BLaER1 (cell line): ENCODE measurements around the gene LAMTOR1.
"Not testable (repeated sequence)": the region's sequence is repeated elsewhere in the genome, so short reads cannot be mapped to it uniquely, and the experiment has no call there.

Source experiments
- H3K27ac ChIP-seq: shearing (Covaris generic); formaldehyde crosslinking; 2 replicates; pipeline ENCODE4 v1.8.1; 2022
- H3K27me3 ChIP-seq: shearing (Covaris generic); formaldehyde crosslinking; 2 replicates; pipeline ENCODE4 v1.8.1; 2022
- H3K36me3 ChIP-seq: shearing (Covaris generic); formaldehyde crosslinking; 2 replicates; pipeline ENCODE4 v1.8.1; 2022
- H3K4me1 ChIP-seq: shearing (Covaris generic); formaldehyde crosslinking; 2 replicates; pipeline ENCODE4 v1.8.1; 2022
- H3K4me2 ChIP-seq: shearing (Covaris generic); formaldehyde crosslinking; 2 replicates; pipeline ENCODE4 v1.8.1; 2022
- H3K4me3 ChIP-seq: shearing (Covaris generic); formaldehyde crosslinking; 2 replicates; pipeline ENCODE4 v1.8.1; 2022
- H3K9ac ChIP-seq: shearing (Covaris generic); formaldehyde crosslinking; 2 replicates; pipeline ENCODE4 v1.8.1; 2022
- H3K9me3 ChIP-seq: shearing (Covaris generic); formaldehyde crosslinking; 2 replicates; pipeline ENCODE4 v1.8.1; 2022
- H4K20me1 ChIP-seq: shearing (Covaris generic); formaldehyde crosslinking; 2 replicates; pipeline ENCODE4 v1.8.1; 2022
- Cebpa-rat ChIP-seq: shearing (Covaris generic); IDR thresholded peaks from 2 replicates; pipeline ENCODE4 v1.8.1; 2022

The LAMTOR1 gene

DNA sequence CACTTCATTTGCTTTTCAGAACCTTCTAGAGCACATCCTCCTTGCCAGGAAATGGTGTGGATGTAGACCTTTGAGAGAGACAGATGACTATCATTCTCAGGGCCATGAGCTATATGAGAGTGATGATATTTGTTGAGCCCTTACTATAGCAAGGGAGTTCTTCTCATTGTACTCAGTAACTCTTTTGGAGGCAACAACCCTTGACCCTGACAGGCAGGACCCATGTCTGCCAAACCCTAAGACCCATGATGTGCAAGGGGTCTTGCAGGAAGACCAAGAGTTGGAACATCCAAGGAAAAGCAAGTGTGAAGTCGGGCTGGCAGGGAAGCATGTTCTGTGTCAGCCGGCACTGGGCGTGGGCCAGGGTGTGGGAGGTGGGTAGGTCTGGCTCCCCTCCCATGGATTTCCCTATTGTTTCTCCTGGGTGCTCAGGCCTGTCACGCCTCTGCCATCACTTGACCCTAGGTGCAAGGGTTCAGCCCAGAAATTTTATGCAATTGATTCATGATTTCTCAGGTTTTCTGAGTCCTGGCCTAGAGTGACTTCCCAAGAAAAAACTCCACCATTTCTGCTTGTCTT lies 33.7 kb upstream of the LAMTOR1 start:
- no peaks in the 10 kb centered on the region for H3K27me3 ChIP-seq
- H3K4me3 ChIP-seq, result no peak overlapping the region
- no peaks in the 10 kb centered on the region for H3K4me1 ChIP-seq
- no peak overlapping the region for H3K27ac ChIP-seq
- no peaks in the 10 kb centered on the region for H3K36me3 ChIP-seq
- no peak for TF ChIP-seq Cebpa-rat
- H3K9ac ChIP-seq, result no peak overlapping the region
- no peaks in the 10 kb centered on the region for H3K9me3 ChIP-seq
- H4K20me1 ChIP-seq, result no peaks in the 10 kb centered on the region
- no peak overlapping the region for H3K4me2 ChIP-seq

DNA sequence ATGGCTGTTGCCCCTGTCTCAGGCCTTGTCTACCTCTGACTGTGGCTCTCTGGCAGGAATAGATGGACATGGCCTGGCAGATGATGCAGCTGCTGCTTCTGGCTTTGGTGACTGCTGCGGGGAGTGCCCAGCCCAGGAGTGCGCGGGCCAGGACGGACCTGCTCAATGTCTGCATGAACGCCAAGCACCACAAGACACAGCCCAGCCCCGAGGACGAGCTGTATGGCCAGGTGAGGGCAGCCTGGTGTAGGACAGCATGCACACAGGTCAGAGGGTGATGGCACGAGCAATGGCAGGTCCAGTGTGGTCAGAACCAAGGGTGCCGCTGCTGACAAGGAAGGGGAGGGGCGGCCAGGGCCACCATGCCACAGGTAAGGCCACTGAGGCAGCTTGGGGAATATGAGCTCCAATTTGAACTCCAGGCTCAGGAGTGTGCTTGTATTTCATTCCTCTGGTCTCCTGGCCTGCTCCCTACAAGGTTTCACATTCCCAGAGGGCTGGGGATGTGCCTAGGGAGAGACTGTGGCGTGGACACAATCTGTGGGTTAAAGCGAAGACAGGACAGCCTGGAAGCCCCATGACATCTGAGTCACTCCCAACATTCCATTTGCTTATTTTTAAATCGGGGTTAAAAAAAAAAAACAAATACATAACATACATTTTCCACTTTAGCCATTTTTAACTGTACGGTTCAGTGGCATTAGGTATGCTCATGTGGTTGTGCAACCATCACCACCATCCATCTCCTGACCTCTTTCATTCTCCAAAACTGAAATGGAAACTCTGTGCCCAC lies 33.0 kb upstream of the LAMTOR1 start:
- H3K27ac ChIP-seq, result no peak overlapping the region
- H3K4me3 ChIP-seq, result no peak overlapping the region

DNA sequence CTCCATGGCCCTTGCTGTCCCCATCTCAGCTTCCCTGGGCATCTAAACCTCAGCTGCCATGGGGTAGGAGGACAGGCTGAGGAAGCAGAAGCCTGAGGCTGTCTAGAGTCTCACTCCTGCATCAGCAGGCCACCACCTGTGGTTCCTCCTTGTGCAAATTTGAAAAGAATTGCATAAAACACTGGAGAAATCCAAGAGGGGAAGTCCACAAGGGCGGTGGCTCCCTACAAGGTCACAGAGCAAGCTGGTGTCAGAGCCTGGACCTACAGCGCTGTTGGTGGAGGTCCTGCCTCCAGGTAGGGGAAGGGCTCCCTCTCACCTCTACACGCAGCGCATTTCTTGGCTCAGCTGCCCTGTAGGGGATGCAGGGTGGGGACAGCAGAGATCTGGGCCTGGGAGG lies 32.4 kb upstream of the LAMTOR1 start, which contains the start of gene FOLR3:
FOLR3 (plus strand) TSS at position 253 of the 400 bp plus-strand sequence. CDS start 228 bp downstream, outside the sequence.
- not testable (repeated sequence) for H3K27me3 ChIP-seq, H3K9ac ChIP-seq, H3K27ac ChIP-seq, H3K4me1 ChIP-seq, H4K20me1 ChIP-seq, H3K4me3 ChIP-seq, H3K4me2 ChIP-seq, H3K36me3 ChIP-seq, H3K9me3 ChIP-seq

More for the DNA sequence above, 33.0 kb upstream of the LAMTOR1 start:
- H4K20me1 ChIP-seq, result no peaks in the 10 kb centered on the region
- 0 out of 2 replicates have a peak, but pooled peaks cover under 1% of the 10 kb centered on the region for H3K9me3 ChIP-seq
- no peak overlapping the region for H3K4me2 ChIP-seq
- H3K27me3 ChIP-seq, result no peaks in the 10 kb centered on the region
- no peaks in the 10 kb centered on the region for H3K36me3 ChIP-seq
- TF ChIP-seq Cebpa-rat, result no peak
- H3K9ac ChIP-seq, result no peak overlapping the region
- no peaks in the 10 kb centered on the region for H3K4me1 ChIP-seq

DNA sequence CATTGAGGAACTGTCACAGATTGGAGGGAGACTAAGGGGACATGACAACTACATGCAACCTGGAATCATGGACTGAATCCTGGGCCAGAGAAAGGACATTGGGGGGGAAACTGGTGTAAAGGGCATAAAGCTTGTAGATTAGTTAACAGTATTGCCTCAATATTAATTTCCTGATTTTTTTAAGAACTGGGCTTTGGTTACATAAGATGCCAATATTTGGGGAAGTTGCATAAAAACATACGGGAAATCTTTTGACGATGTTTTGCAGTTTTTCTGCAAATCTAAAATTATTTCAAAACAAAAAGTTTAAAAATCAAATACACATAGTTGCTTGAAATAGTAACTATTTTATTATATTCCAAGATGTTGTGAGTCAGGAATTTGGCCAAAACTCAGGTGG lies 29.5 kb upstream of the LAMTOR1 start:
- Histone ChIP-seq H3K27ac (no peak overlapping the region), H4K20me1 (no peaks in the 10 kb centered on the region), H3K36me3 (no peaks in the 10 kb centered on the region), H3K9ac (no peak overlapping the region), H3K4me3 (no peak overlapping the region), H3K9me3 (peaks cover 33% of the 10 kb centered on the region), H3K4me2 (no peak overlapping the region), H3K27me3 (no peaks in the 10 kb centered on the region), H3K4me1 (no peaks in the 10 kb centered on the region)
- TF ChIP-seq Cebpa-rat, result no peak

DNA sequence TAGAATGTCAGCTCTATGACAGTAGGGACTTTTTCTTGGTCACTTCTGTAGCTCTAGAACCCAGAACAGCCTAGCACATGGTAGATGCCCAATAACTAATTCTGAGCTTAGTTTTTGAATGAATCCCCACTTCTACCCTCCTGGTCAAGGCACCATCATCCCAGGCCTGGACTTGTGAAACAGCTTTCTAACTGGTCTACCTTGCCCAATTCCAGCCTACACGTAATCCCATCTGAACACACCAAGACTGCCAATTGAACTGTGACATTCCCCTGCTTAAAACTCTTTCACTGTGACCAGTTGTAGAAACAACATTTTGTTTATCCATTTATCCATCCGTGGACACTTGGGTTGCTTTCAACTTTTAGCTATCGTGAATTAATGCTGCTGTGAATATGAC lies 26.3 kb upstream of the LAMTOR1 start:
- no peaks in the 10 kb centered on the region for H3K36me3 ChIP-seq
- peaks cover 64% of the 10 kb centered on the region for H3K9me3 ChIP-seq
- no peak overlapping the region for H3K9ac ChIP-seq
- H4K20me1 ChIP-seq, result no peaks in the 10 kb centered on the region
- H3K4me3 ChIP-seq, result no peak overlapping the region
- H3K27me3 ChIP-seq, result no peaks in the 10 kb centered on the region
- no peak overlapping the region for H3K27ac ChIP-seq
- no peak overlapping the region for H3K4me2 ChIP-seq
- H3K4me1 ChIP-seq, result no peaks in the 10 kb centered on the region
- TF ChIP-seq Cebpa-rat, result no peak

DNA sequence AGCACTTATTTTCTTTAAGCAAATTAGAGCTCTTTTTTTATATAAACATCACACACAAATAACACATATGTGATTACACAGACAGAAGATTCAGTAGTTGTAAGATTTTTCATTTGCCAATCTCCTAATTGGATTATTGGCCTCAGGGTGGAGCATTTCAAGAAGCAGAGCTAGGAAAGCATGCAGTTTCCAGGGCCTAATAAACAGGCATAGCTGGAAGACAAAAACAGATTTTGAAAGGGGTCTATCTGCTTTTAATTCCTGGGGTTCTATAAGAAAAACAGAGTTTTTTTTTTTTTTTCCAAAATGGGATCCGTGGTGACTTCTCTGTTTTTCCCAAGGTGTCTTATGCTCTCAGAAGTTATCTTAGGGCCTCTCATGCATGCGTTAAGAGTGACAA lies 24.8 kb upstream of the LAMTOR1 start:
- Histone ChIP-seq H3K4me1 (no peaks in the 10 kb centered on the region), H3K9me3 (peaks cover 74% of the 10 kb centered on the region), H3K36me3 (no peaks in the 10 kb centered on the region), H3K27ac (no peak overlapping the region), H3K27me3 (no peaks in the 10 kb centered on the region), H3K4me2 (no peak overlapping the region), H4K20me1 (no peaks in the 10 kb centered on the region), H3K9ac (no peak overlapping the region), H3K4me3 (no peak overlapping the region)
- no peak for TF ChIP-seq Cebpa-rat

DNA sequence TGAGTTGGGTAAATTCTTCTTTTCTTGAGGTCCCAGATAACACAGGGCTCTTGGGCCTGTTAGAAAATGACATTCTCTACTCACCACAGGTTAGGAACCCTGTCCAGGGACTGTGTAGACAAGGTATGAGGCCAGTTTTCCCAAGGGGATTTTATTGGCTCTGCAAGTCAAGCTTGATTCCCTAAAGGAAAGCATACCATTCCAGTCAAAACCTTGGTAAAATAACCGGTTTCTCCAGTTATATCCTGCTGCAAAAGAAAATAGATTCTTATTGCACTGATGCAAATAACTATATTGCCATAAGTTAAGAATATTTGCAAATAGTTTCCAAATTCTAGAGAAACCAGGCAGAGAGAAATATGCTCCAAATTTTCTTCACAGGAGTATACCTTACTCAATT lies 22.9 kb upstream of the LAMTOR1 start:
- no peaks in the 10 kb centered on the region for H4K20me1 ChIP-seq
- no peaks in the 10 kb centered on the region for H3K36me3 ChIP-seq
- no peak overlapping the region for H3K4me2 ChIP-seq
- H3K27ac ChIP-seq, result no peak overlapping the region
- no peak for TF ChIP-seq Cebpa-rat
- H3K4me3 ChIP-seq, result no peak overlapping the region
- H3K9me3 ChIP-seq, result peaks cover 72% of the 10 kb centered on the region
- no peaks in the 10 kb centered on the region for H3K27me3 ChIP-seq
- H3K4me1 ChIP-seq, result no peaks in the 10 kb centered on the region
- H3K9ac ChIP-seq, result no peak overlapping the region

DNA sequence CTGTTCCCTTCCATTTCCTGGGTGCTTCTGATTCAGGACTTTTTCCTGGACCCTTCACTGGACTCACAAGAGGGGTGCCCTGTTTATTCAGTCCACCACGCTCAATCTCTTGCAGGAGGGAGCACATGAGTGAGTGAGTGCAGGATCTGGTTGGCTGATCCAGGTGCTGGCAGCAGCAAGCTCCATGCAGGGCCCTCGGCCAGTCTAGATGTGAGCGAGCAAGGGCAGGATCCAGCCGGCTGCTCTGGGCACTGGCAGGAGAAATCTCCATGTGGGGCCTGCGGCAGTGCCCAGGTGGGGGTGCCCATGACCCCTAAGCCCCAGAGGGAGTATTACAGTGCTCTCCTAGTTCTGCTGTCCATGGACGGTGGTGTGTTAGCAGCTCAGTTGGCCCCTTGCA lies 20.9 kb upstream of the LAMTOR1 start:
- Histone ChIP-seq H3K27me3 (no peaks in the 10 kb centered on the region), H4K20me1 (no peaks in the 10 kb centered on the region), H3K9ac (no peak overlapping the region), H3K4me1 (no peaks in the 10 kb centered on the region), H3K27ac (no peak overlapping the region), H3K4me2 (no peak overlapping the region), H3K4me3 (no peak overlapping the region), H3K36me3 (no peaks in the 10 kb centered on the region), H3K9me3 (peaks cover 56% of the 10 kb centered on the region)
- TF ChIP-seq Cebpa-rat, result no peak

DNA sequence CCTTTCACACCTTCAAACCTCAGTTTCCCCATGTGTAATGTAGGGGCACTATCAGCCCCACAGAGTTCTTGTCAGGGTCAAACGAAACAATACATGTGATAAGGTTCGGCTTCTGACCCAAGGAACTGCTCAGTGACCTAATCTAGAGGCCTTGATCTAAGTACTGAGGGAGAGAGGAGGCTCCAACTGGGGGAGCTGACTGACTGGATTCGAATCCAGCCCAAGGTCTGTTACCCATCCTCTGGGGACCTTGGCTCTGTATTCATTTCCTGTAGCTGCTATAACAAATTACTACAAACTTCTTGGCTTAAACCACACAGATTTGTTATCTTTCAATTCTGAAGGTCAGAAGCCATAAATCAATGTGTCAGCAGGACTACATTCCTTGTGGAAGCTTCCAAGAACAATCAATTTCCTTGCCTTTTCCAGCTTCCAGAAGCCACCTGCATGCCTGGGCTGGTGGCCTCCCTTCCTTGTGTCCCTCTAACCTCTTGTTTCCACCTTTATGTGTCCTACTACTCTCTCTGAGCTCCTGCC lies 20.1 kb upstream of the LAMTOR1 start:
- H3K4me1 ChIP-seq, result no peaks in the 10 kb centered on the region
- H3K4me3 ChIP-seq, result no peak overlapping the region
- TF ChIP-seq Cebpa-rat, result no peak
- no peaks in the 10 kb centered on the region for H3K36me3 ChIP-seq
- no peak overlapping the region for H3K27ac ChIP-seq
- no peak overlapping the region for H3K9ac ChIP-seq
- no peaks in the 10 kb centered on the region for H3K27me3 ChIP-seq
- peaks cover 47% of the 10 kb centered on the region for H3K9me3 ChIP-seq
- no peak overlapping the region for H3K4me2 ChIP-seq
- H4K20me1 ChIP-seq, result no peaks in the 10 kb centered on the region

DNA sequence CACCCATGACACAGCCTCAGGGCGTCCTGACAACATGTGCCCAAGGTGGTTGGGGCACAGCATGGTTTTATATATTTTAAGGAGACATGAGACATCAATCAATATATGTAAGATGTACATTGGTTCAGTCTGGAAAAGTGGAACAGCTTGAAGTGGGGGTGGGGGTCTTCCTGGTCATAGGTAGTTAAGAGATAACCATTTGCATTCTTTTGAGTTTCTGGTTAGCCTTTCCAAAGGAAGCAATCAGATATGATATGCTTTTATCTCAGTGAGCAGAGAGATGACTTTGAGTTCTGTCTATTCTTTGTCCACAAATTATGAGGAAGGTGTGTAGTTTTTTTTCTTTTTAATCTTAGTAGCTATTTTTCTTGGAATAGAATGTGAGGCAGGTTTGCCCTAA lies 19.5 kb upstream of the LAMTOR1 start:
- Histone ChIP-seq H3K9ac (no peak overlapping the region), H3K27ac (no peak overlapping the region), H3K9me3 (peaks cover 41% of the 10 kb centered on the region), H3K27me3 (no peaks in the 10 kb centered on the region), H4K20me1 (no peaks in the 10 kb centered on the region), H3K4me3 (no peak overlapping the region), H3K36me3 (no peaks in the 10 kb centered on the region), H3K4me1 (no peaks in the 10 kb centered on the region), H3K4me2 (no peak overlapping the region)
- no peak for TF ChIP-seq Cebpa-rat
